SK-N-SH (cell line): ENCODE data around the gene TSC22D2.

Experiments
- CHD2 ChIP-seq: fragments of 150-350 bp; IDR thresholded peaks from 2 replicates; pipeline ENCODE4 v1.6.1; 2018; ENCODE audit warnings: low read length; ENCODE audit not compliant: partially characterized antibody
- CTCF ChIP-seq: fragments of 200-600 bp; sonication (generic); IDR thresholded peaks from 2 replicates; pipeline ENCODE4 v1.6.1; 2017; ENCODE audit warnings: antibody characterized with exemption, mild to moderate bottlenecking, moderate library complexity
- ELF1 ChIP-seq: IDR thresholded peaks from 2 replicates; pipeline ENCODE4 v1.4.0; 2012
- EP300 ChIP-seq, 2 experiments: IDR thresholded peaks; 2 replicates each; pipeline versions ENCODE4 v1.4.0 to v1.6.1; 2012; ENCODE audit warnings: borderline replicate concordance in 1 of 2, low read depth in 1 of 2, low read length in 1 of 2
- RXRA ChIP-seq: IDR thresholded peaks from 2 replicates; pipeline ENCODE4 v1.4.0; 2012; ENCODE audit warnings: low read depth, mild to moderate bottlenecking, borderline replicate concordance
- USF2 ChIP-seq: fragments of 150-350 bp; IDR thresholded peaks from 2 replicates; pipeline ENCODE4 v1.6.1; 2017; ENCODE audit warnings: antibody characterized with exemption, low read length, low read depth, borderline replicate concordance
- YY1 ChIP-seq: IDR thresholded peaks from 2 replicates; pipeline ENCODE4 v1.4.0; 2012; ENCODE audit warnings: low read depth, mild to moderate bottlenecking
- TF ChIP-seq, protein P1 (sequence below): fragments of 150-350 bp; IDR thresholded peaks from 2 replicates; pipeline ENCODE4 v1.6.1; 2016; ENCODE audit warnings: mild to moderate bottlenecking, low read depth, low read length

DNA sequence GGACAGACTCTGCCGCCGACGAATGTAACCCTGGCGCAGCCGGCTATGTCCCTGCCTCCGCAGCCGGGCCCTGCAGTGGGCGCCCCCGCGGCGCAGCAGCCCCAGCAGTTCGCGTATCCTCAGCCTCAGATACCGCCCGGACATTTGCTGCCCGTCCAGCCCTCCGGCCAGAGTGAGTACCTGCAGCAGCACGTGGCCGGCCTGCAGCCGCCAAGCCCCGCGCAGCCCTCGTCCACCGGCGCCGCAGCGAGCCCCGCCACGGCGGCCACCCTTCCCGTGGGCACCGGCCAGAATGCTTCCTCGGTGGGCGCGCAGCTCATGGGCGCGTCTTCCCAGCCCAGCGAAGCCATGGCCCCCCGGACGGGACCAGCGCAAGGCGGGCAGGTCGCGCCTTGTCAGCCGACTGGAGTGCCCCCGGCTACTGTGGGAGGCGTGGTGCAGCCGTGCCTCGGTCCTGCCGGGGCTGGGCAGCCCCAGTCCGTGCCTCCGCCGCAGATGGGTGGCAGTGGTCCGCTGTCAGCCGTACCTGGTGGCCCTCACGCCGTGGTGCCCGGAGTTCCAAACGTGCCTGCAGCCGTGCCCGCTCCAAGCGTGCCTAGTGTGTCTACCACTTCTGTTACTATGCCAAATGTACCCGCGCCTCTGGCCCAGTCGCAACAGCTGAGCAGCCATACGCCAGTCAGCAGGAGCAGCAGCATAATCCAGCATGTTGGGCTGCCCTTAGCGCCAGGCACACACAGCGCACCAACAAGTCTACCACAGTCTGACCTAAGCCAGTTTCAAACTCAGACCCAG is 2.4 kb downstream of the TSC22D2 start:
- no peak for TF ChIP-seq CHD2
- no peak for TF ChIP-seq EP300 (IDR thresholded peaks at IDR 0.05; ENCODE audit: borderline replicate concordance in 1 of 2, low read depth in 1 of 2, low read length in 1 of 2)
- TF ChIP-seq CTCF, result no peak
- no peak for TF ChIP-seq YY1
- no peak for TF ChIP-seq ELF1
- TF ChIP-seq, protein P1, sequence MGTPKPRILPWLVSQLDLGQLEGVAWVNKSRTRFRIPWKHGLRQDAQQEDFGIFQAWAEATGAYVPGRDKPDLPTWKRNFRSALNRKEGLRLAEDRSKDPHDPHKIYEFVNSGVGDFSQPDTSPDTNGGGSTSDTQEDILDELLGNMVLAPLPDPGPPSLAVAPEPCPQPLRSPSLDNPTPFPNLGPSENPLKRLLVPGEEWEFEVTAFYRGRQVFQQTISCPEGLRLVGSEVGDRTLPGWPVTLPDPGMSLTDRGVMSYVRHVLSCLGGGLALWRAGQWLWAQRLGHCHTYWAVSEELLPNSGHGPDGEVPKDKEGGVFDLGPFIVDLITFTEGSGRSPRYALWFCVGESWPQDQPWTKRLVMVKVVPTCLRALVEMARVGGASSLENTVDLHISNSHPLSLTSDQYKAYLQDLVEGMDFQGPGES, result no peak
- TF ChIP-seq RXRA, result no peak
- TF ChIP-seq USF2, result no peak
